A549 (cell line): ENCODE data around the gene SERPINA6. TPM values are rescaled to one million over a fixed set of nuclear protein-coding genes. Genes with fewer than 3 reads are reported as not detected.

Experiments used
- ATAC-seq, 2 experiments: fragments of 200-7000 bp in 1 of 2; fragments of >200 bp in 1 of 2; cut with Nextera tagmentation in 1 of 2; cut with Tn5 transposase in 1 of 2; 3 replicates each; pipeline versions ENCODE4 v1.8.0 to v1.9.1; 2018 to 2020; ENCODE audit warnings: mild to moderate bottlenecking in 1 of 2, moderate library complexity in 1 of 2
- CTCF ChIA-PET: fragments of 300-600 bp; sonication (Branson Sonifier 250); formaldehyde crosslinking; extraction: SDS; loops from one replicate; lab custom pipeline; 2021; ENCODE audit warnings: antibody characterized with exemption, inconsistent platforms; lab: Yijun Ruan, JAX
- POLR2A ChIA-PET: fragments of 350-600 bp; formaldehyde crosslinking; extraction: SDS; loops from one replicate; lab custom pipeline; 2021; ENCODE audit warnings: antibody characterized with exemption, inconsistent platforms; lab: Yijun Ruan, JAX
- DNase-seq, 2 experiments: peaks; one replicate each; pipeline versions ENCODE4 v3.0.0 to v3.0.0-alpha.2; 2011 to 2016; ENCODE audit warnings: low read depth in 1 of 2, low spot score in 1 of 2
- FAIRE-seq: peaks from 2 replicates; lab custom pipeline; 2011; peaks lifted over from hg19 to GRCh38; lab: Jason Lieb, UNC
- H3K27ac ChIP-seq, 2 experiments: fragments of >200 bp; sonication (Bioruptor Twin); formaldehyde crosslinking; 3 replicates each; pipeline ENCODE4 v1.5.1; 2016 to 2017
- H3K4me1 ChIP-seq: fragments of >200 bp; sonication (Bioruptor Twin); formaldehyde crosslinking; 3 replicates; pipeline ENCODE4 v1.6.1; 2016
- H3K4me2 ChIP-seq: fragments of >200 bp; sonication (Bioruptor Twin); formaldehyde crosslinking; 3 replicates; pipeline ENCODE4 v1.6.1; 2016
- H3K4me3 ChIP-seq: fragments of >200 bp; sonication (Bioruptor Twin); formaldehyde crosslinking; 3 replicates; pipeline ENCODE4 v1.5.1; 2016
- H3K9me3 ChIP-seq: fragments of >200 bp; sonication (Bioruptor Twin); formaldehyde crosslinking; 3 replicates; pipeline ENCODE4 v1.6.1; 2016
- CEBPB ChIP-seq, 2 experiments: fragments of >200 bp in 1 of 2; sonication (Bioruptor Twin) in 1 of 2; formaldehyde crosslinking in 1 of 2; IDR thresholded peaks; 2 replicates each; pipeline ENCODE4 v1.6.1; 2012 to 2016
- CHD4 ChIP-seq: fragments of 200-600 bp; sonication (generic); IDR thresholded peaks from 2 replicates; pipeline ENCODE4 v1.6.1; 2016; ENCODE audit warnings: antibody characterized with exemption, mild to moderate bottlenecking, borderline replicate concordance
- EP300 ChIP-seq, 2 experiments: fragments of >200 bp; sonication (Bioruptor Twin); formaldehyde crosslinking; IDR thresholded peaks; 2 replicates in 1 of 2; 3 replicates in 1 of 2; pipeline ENCODE4 v1.6.1; 2016 to 2017
- FOSL2 ChIP-seq, 2 experiments: fragments of 450-650 bp in 1 of 2; fragments of >200 bp in 1 of 2; sonication (Bioruptor Twin) in 1 of 2; formaldehyde crosslinking; IDR thresholded peaks; 2 replicates each; pipeline versions ENCODE4 v1.5.0 to v1.6.1; 2016 to 2020; ENCODE audit warnings: mild to moderate bottlenecking in 1 of 2, moderate library complexity in 1 of 2
- FOXS1 ChIP-seq: fragments of 250-450 bp; sonication (Bioruptor Pico); IDR thresholded peaks from 2 replicates; pipeline ENCODE4 v1.5.0; 2020; ENCODE audit warnings: mild to moderate bottlenecking, moderate library complexity
- HDAC2 ChIP-seq: fragments of 200-600 bp; sonication (generic); IDR thresholded peaks from 2 replicates; pipeline ENCODE4 v1.6.1; 2016
- HEYL ChIP-seq: fragments of 250-450 bp; sonication (Bioruptor Pico); IDR thresholded peaks from 2 replicates; pipeline ENCODE4 v1.8.0; 2021; ENCODE audit warnings: mild to moderate bottlenecking, moderate library complexity
- HOXB5 ChIP-seq: fragments of 250-450 bp; sonication (Bioruptor Pico); IDR thresholded peaks from 2 replicates; pipeline ENCODE4 v1.5.0; 2020; ENCODE audit warnings: mild to moderate bottlenecking, moderate library complexity
- JUNB ChIP-seq: fragments of >200 bp; sonication (Bioruptor Twin); formaldehyde crosslinking; IDR thresholded peaks from 2 replicates; pipeline ENCODE4 v1.6.1; 2016
- KDM1A ChIP-seq: fragments of 200-600 bp; sonication (generic); IDR thresholded peaks from 2 replicates; pipeline ENCODE4 v1.6.1; 2016; ENCODE audit warnings: low read depth, mild to moderate bottlenecking
- KDM5A ChIP-seq: fragments of 200-600 bp; sonication (generic); IDR thresholded peaks from 2 replicates; pipeline ENCODE4 v1.6.1; 2016; ENCODE audit warnings: antibody characterized with exemption, mild to moderate bottlenecking
- MAFK ChIP-seq: fragments of 450-650 bp; IDR thresholded peaks from 2 replicates; pipeline ENCODE4 v1.6.1; 2014; ENCODE audit not compliant: partially characterized antibody
- MAZ ChIP-seq: fragments of 150-350 bp; IDR thresholded peaks from 2 replicates; pipeline ENCODE4 v1.6.1; 2014; ENCODE audit warnings: antibody characterized with exemption, low read depth, low read length, borderline replicate concordance
- NFE2L2 ChIP-seq: fragments of 150-350 bp; conservative IDR thresholded peaks from 2 replicates; pipeline ENCODE4 v1.6.1; 2014; ENCODE audit warnings: low read length
- PHF8 ChIP-seq: fragments of 200-600 bp; sonication (generic); IDR thresholded peaks from 2 replicates; pipeline ENCODE4 v1.6.1; 2016; ENCODE audit warnings: low read depth, mild to moderate bottlenecking, antibody characterized with exemption, moderate library complexity, borderline replicate concordance
- POLR2A ChIP-seq: IDR thresholded peaks from 2 replicates; pipeline ENCODE4 v1.6.1; 2012; ENCODE audit warnings: mild to moderate bottlenecking, low read length
- RAD21 ChIP-seq, 2 experiments: fragments of >200 bp in 1 of 2; sonication (Bioruptor Twin) in 1 of 2; formaldehyde crosslinking in 1 of 2; IDR thresholded peaks in 1 of 2; conservative IDR thresholded peaks in 1 of 2; 2 replicates in 1 of 2; 3 replicates in 1 of 2; pipeline ENCODE4 v1.6.1; 2012 to 2018; ENCODE audit warnings: inconsistent platforms in 1 of 2
- RCOR1 ChIP-seq: fragments of 150-350 bp; IDR thresholded peaks from 2 replicates; pipeline ENCODE4 v1.6.1; 2014; ENCODE audit warnings: antibody characterized with exemption, low read length, low read depth
- REST ChIP-seq: fragments of 200-600 bp; sonication (generic); IDR thresholded peaks from 2 replicates; pipeline ENCODE4 v1.6.1; 2016; ENCODE audit warnings: antibody characterized with exemption, mild to moderate bottlenecking, moderate library complexity
- ZSCAN20 ChIP-seq: fragments of 250-450 bp; sonication (Bioruptor Pico); IDR thresholded peaks from 2 replicates; pipeline ENCODE4 v1.8.0; 2022; ENCODE audit warnings: mild to moderate bottlenecking, moderate library complexity
- WGBS: methylation state at CpG from one replicate; pipeline ENCODE4 v1.1.6; 2017; ENCODE audit errors: missing lambda C conversion rate; 5-methylcytosine and 5-hydroxymethylcytosine counted together
- polyA plus RNA-seq, 4 experiments: library from polyadenylated mRNA; depleted of rRNA in 3 of 4; stranded (reverse); fragments of >200 nt; fragmentation: RNase III in 1 of 4; extraction: RNeasy Plus Mini Kit Qiagen cat#74134 plus additional on column Dnase treatment in 1 of 4; gene quantifications; 2 replicates in 3 of 4; 3 replicates in 1 of 4; pipeline ENCODE4 v1.2.3, GENCODE V29; 2011 to 2017
- TF ChIP-seq, protein P1 (sequence below): IDR thresholded peaks from 2 replicates; pipeline ENCODE4 v1.6.1; 2012

SERPINA6 gene
- polyA plus RNA-seq, 2 of the 4 experiments (the other 2 are of a cell fraction) = 0.43 to 1.8 TPM

GRCh38 chr14:94330432-94330831 is 7.3 kb upstream of the SERPINA6 start:
- DNase-seq = no peak
- TF ChIP-seq HEYL (CRISPR knock-in tag) (no peak), POLR2A (no peak), HOXB5 (CRISPR knock-in tag) (no peak), CHD4 (no peak), MAZ (no peak), CEBPB (IDR thresholded peaks at IDR 0.05) (no peak)
- TF ChIP-seq, protein P1, sequence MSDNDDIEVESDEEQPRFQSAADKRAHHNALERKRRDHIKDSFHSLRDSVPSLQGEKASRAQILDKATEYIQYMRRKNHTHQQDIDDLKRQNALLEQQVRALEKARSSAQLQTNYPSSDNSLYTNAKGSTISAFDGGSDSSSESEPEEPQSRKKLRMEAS = no peak
- ChIA-PET POLR2A (no interaction called here), CTCF (interaction anchor here (0.8 to 1.2 kb wide), 2 partner anchors 104 to 359 kb away, joined by 3 read pairs; no protein-coding TSS in a partner anchor)
- H3K4me1 ChIP-seq = no peaks in the 10 kb centered on the region
- H3K4me3 ChIP-seq = no peak overlapping the region
- H3K4me2 ChIP-seq = no peak overlapping the region
- WGBS = 27% methylated on average over 3 of the region's 3 CpGs
- FAIRE-seq = no peak
- H3K27ac ChIP-seq = no peak overlapping the region
- ATAC-seq = no peak
- H3K9me3 ChIP-seq = no peaks in the 10 kb centered on the region

GRCh38 chr14:94329857-94330256 is 6.7 kb upstream of the SERPINA6 start:
- ATAC-seq = no peak
- Histone ChIP-seq H3K9me3 (no peaks in the 10 kb centered on the region), H3K4me1 (no peaks in the 10 kb centered on the region), H3K27ac (no peak overlapping the region), H3K4me3 (no peak overlapping the region), H3K4me2 (no peak overlapping the region)
- POLR2A ChIA-PET = no interaction called here
- DNase-seq = no peak
- WGBS = 63% methylated on average over 4 of the region's 4 CpGs
- TF ChIP-seq MAFK (no peak), EP300 (IDR thresholded peaks at IDR 0.05) (no peak), HDAC2 (no peak), HEYL (CRISPR knock-in tag) (no peak), RCOR1 (no peak), REST (no peak), FOSL2 (IDR thresholded peaks at IDR 0.05) (no peak), FOSL2 (CRISPR knock-in tag; IDR thresholded peaks at IDR 0.05) (no peak), KDM5A (no peak), JUNB (no peak), PHF8 (no peak), FOXS1 (CRISPR knock-in tag) (no peak), NFE2L2 (no peak), RAD21 (conservative IDR thresholded peaks at IDR 0.05 in 1 of 2, IDR thresholded peaks at IDR 0.05 in 1 of 2) (no peak), KDM1A (no peak)
- FAIRE-seq = no peak
- CTCF ChIA-PET = interaction anchor here (0.8 kb wide), 1 partner anchor 104 kb away, joined by 3 read pairs; no protein-coding TSS in a partner anchor

GRCh38 chr14:94328196-94328595 is 5.1 kb upstream of the SERPINA6 start:
- ATAC-seq = no peak
- no peak for DNase-seq
- H3K27ac ChIP-seq = no peak overlapping the region
- ChIA-PET CTCF (no interaction called here), POLR2A (no interaction called here)
- H3K4me2 ChIP-seq = no peak overlapping the region
- 28% methylated on average over 2 of the region's 2 CpGs for WGBS
- peaks cover 1% of the 10 kb centered on the region; the same call in 1 of the 3 replicates for H3K4me1 ChIP-seq
- FAIRE-seq = no peak
- no peak overlapping the region for H3K4me3 ChIP-seq
- no peak for TF ChIP-seq ZSCAN20 (CRISPR knock-in tag)
- no peak for TF ChIP-seq HOXB5 (CRISPR knock-in tag)
- no peak for TF ChIP-seq CEBPB (IDR thresholded peaks at IDR 0.05)
- no peak for TF ChIP-seq EP300 (IDR thresholded peaks at IDR 0.05)
- H3K9me3 ChIP-seq = no peaks in the 10 kb centered on the region
